Hematopoietic multipotent progenitor cell treated with erythropoietin and hydrocortisone succinate and interleukin-3 and kit ligand, for 6 days (in vitro differentiated cells): ENCODE data around the gene MIS18BP1.
"Not testable (repeated sequence)": the region's sequence is repeated elsewhere in the genome, so short reads cannot be mapped to it uniquely, and the experiment has no call there.

Experiments
- DNase-seq: peaks from one replicate; pipeline ENCODE4 v3.0.0-alpha.2; 2015

The MIS18BP1 gene

DNA sequence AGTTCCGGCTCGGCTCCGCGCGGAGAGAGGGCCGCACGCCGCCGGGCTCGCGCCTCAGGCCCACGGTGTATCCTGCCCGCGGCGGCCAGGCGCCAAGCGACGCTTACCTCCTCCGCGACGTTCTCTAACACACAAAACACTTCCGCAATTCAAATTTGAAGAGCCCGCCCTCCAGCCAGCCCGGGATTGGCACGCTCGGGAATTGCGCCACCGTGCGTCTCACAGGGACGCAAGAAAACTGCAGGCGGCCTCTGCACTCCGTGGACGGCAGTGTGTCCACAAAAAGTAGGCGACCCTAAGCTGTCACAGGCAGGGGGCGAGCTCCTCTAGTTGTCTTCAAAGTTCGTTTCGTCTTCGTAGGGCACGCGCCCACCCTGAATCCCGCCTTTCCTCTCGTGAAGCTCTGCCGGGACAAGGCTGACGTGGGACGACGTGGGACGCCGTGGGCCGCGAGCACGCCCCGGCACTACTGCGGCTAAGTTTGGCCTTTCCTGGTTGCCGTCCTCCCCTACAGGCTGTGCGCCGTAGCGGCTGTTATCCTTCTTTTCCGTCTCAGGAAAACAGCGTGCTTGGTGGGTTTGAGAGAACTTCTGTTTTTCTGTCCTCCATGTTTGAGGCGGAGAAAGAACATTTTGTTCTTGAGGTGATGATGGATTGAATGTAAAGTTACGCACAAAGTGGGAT lies at the start of gene MIS18BP1:
TSS of gene MIS18BP1 (minus strand) at position 133 of the 684 bp plus-strand sequence. CDS start 5,916 bp downstream, outside the sequence.
- peak; percentile 99 for DNase-seq

- no peak for DNase-seq
These were observed 45.6 kb upstream of the MIS18BP1 start for GRCh38 chr14:45298423-45299117.

DNA sequence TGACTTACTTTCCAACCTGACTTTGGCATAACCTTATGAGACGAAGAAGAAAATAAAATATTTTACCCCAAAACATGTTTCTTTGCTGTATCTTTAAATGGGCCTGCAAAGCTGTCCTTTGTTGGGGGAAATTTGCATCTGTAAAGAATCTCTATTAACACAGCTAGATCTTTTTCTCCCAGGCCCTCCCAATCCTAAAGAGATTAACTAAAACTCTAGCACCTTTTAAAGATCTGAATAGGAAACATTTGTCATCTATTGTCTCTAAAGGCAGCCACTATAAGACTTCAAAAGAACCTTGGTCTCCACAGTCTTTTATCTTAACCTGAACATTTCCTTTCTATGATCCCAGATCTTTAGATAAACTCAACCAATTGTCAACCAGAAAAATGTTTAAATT lies 41.8 kb upstream of the MIS18BP1 start:
- DNase-seq: not testable (repeated sequence)

- DNase-seq: no peak
These were observed 37.5 kb upstream of the MIS18BP1 start for GRCh38 chr14:45290547-45290946.

DNA sequence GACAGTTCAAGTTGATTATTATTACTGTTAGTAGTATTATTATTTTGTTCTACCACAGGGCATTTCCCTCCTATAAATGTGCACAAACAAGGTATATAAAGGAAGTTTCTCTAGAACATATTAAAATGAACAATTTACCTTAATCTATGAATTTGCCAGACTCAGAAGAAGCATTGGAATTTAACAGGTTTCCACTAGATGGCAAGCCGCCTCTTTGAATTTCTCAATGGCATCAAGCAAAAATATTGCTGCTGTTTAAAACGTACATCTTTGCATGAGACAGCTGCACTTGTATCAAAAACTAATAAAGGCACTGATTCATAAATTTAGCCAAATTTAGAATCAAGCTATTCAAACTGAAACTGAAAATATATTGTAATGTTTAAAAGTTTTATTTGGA lies 34.6 kb upstream of the MIS18BP1 start:
- DNase-seq: peak; percentile 3

- DNase-seq: peak; percentile 42
These were observed 31.8 kb upstream of the MIS18BP1 start for GRCh38 chr14:45284802-45285201.

- not testable (repeated sequence) for DNase-seq
These were observed 28.9 kb upstream of the MIS18BP1 start for GRCh38 chr14:45281731-45282400.

DNA sequence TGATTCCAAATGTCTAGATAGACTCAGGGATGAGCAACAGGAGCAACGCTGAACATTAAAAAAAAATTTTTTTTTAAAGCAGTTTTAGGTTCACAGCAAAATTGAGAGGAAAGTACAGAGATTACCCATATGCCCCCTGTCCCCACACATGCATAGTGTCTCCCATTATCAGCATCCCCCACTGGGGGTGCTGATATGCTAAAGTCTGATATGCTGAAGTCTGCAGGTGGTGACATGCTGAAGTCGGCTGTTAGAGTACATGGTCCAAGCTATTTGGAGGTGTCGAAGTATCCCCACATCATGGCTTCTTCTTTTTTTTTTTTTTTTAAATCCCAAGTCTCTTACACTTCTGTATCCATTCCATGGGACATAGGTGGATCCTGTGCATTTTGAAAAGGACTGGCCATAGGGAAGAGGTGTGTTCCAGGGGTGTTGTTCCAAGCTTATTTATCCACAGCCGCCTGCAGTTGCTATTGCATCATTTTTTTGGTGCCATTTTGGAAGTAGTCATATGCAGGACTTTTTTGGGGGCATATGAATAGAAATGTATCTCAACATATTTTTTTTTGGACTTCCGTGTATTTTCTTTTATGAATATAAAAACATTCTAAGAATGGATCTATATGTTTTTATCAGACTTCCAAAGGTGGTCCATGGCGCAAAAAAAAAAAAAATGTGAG lies 19.0 kb upstream of the MIS18BP1 start:
- DNase-seq: no peak

- no peak for DNase-seq
These were observed 17.0 kb upstream of the MIS18BP1 start for GRCh38 chr14:45270031-45270430.

DNA sequence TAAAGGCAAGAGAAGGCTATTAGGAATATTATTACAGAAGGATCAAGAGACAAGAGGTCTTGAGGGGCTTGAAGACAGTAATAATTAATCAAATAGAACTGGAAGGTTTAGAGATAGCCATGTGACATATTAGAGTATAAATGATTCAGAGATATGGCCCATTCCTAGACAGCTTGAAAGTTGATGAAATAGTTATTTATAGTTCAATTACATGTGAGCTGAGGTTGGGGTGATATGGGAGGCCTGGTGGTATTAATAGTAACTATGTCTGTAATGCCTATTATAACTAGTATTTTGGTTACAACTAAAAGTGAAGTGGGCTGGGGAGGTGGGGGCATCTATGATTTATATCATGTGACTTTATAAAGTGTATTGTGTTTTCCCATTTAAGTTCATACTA lies 14.1 kb upstream of the MIS18BP1 start:
- no peak for DNase-seq

- DNase-seq: no peak
These were observed 9.6 kb upstream of the MIS18BP1 start for GRCh38 chr14:45262637-45263036.

GRCh38 chr14:45261209-45261608 lies 8.2 kb upstream of the MIS18BP1 start:
- DNase-seq: no peak

GRCh38 chr14:45258805-45259204 lies 5.8 kb upstream of the MIS18BP1 start:
- no peak for DNase-seq

GRCh38 chr14:45258073-45258472 lies 5.1 kb upstream of the MIS18BP1 start:
- DNase-seq: no peak

GRCh38 chr14:45254771-45255170 lies 1.8 kb upstream of the MIS18BP1 start:
- DNase-seq: peak; percentile 17

DNA sequence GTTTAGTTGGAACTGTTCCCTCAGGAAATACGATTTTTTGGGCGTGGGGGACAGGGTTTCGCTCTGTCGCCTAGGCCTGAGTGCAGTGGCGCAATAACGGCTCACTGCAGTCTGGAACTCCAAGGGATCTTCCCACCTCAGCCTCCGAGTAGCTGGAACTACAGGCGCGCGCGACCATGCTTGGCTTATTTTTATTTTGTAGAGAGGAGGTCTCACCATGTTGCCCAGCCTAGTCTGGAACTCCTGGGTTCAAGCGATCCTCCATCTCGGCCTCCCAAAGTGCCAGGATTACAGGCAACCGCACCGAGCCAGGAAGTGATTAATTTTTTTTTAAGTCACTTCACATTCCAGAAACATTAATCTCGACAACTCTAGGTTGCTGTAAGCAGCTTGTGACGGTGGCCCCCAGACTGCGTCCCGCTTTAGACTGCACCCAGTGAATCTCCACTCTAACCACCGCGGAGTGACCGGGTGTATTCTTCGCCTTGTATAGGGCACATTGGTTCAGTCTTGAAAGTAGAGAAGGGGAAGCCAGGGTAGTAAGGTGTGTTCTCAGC lies 830 bp upstream of the MIS18BP1 start:
- DNase-seq: no peak

- DNase-seq: peak; percentile 67
These were observed 484 bp downstream of the MIS18BP1 start for GRCh38 chr14:45252366-45253069.

DNA sequence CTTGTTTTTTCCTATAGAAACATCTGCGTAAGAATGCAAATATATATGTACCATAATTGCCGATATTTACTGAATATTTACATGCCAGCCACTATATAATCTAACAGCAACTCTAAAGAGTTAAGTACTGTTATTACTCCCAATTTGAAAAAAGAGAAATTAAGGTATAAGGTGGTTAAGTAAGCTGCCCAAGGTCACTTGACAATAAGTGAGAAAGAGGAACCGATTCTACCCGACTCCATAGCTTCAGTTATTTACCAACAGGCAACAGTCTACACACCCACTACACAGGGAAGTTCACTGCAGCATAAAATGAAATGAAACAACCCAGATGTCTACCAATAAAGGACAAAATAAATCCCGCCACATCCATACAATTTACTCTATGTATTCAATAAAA lies 1.1 kb downstream of the MIS18BP1 start:
- peak; percentile 80 for DNase-seq

DNA sequence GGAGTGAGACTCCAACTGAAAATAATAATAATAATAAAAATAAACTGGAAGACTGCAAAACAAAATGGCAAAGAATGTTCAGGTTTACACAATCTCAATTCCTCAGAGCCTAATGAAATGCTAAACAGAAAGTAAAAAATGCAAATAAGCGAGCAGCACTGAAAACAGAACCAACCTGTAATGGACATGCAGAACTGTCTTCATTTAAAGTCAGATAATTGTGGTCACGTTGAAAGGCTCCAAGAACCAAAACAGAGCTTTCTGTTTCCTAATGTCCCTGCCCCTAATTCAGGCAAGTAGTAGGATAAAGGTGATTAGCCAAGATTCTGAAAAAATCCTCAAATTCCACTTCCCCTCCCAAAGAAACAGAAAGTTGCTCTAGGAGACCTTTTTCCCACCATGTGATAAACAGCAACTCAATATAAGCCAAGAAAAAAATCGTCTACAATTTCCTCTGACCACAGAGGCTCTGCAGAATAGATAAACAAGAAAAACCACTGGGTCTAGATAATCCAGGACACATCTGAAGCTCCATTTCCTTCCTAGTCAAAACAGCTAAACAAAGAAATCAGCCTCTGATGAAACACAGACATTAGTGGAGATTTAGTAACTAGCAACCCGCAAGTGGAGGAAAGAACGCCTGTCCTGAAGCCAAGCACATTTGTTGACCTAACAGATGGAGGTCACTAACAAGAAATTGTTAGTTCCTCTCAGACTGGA lies 3.0 kb downstream of the MIS18BP1 start:
- peak; percentile 92 for DNase-seq

DNA sequence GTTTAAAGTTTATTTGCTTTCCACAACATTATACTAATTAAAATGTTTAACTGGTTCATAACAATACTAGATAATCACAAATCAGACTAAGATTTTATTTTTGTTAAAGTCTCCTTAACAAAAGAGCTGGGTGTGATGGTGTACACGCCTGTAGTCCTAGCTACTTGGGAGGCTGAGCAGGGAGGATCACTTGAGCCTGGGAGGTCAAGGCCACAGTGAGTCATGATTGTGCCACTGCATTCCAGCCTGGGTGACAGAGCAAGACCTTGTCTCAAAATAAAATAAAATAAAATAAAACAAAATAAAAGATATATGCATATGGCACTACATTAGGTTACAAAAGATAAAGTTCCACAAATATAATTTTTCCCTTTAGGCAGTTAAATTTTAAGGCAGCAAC lies 5.6 kb downstream of the MIS18BP1 start:
- DNase-seq: no peak

DNA sequence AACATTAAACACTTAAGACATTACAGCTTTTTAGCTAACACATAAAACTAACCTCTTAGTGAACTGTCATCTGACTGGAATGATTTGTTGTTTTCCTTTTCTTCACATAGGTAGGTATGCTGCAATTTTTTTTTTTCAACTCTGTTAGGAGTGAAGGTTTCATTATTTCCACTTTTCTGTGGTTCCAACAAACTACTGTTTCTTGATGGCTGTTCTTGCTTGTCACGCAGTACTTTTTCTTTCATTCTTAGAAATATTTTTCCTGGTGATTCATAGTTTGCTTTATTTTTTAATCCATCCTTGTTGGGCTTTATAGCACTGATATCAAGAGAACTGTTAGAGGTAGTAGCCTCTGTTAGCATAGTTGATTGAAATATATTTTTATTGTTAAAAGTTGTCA lies 6.3 kb downstream of the MIS18BP1 start:
- no peak for DNase-seq

- DNase-seq: no peak
These were observed 6.9 kb downstream of the MIS18BP1 start for GRCh38 chr14:45246151-45246550.
